CD4-positive, alpha-beta T cell (primary cell): ENCODE data around the gene EDNRB. TPM values are rescaled to one million over a fixed set of nuclear protein-coding genes. Genes with fewer than 3 reads are reported as not detected.

ENCODE experiments used
- ATAC-seq: fragments of 200-7000 bp; cut with Tn5 transposase; one replicate; pipeline ENCODE4 v1.10.0; 2022; ENCODE audit warnings: mild to moderate bottlenecking; ENCODE audit not compliant: poor library complexity
- CTCF ChIA-PET: fragments of 350-600 bp; sonication (Branson Sonifier 250); formaldehyde crosslinking; loops from one replicate; lab custom pipeline; 2021; ENCODE audit warnings: antibody characterized with exemption, inconsistent platforms; lab: Charles Lee
- POLR2A ChIA-PET: fragments of 350-600 bp; sonication (Branson Sonifier 250); formaldehyde crosslinking; loops from one replicate; lab custom pipeline; 2021; ENCODE audit warnings: antibody characterized with exemption, inconsistent platforms; lab: Charles Lee
- DNase-seq, 14 experiments: peaks; one replicate each; pipeline ENCODE4 v3.0.0-alpha.2; 2013 to 2020; ENCODE audit warnings: mixed read lengths in 2 of 14
- H3K27ac ChIP-seq, 2 donors: one replicate each; pipeline versions ENCODE4 v1.5.1 to v1.7.0; 2013; ENCODE audit warnings: low read length in 2 of 2, low read depth in 1 of 2, mild to moderate bottlenecking in 1 of 2
- H3K27me3 ChIP-seq, 2 experiments: 1 replicate in 1 of 2; 2 replicates in 1 of 2; pipeline versions ENCODE4 v1.6.1 to v1.7.0; 2013; ENCODE audit warnings: low read length in 2 of 2, control low read depth in 1 of 2, mild to moderate bottlenecking in 1 of 2, moderate library complexity in 1 of 2; ENCODE audit not compliant: insufficient read depth in 2 of 2, control insufficient read depth in 1 of 2
- H3K36me3 ChIP-seq: one replicate; pipeline ENCODE4 v1.6.1; 2013; ENCODE audit warnings: low read length, control low read depth; ENCODE audit not compliant: insufficient read depth
- H3K4me1 ChIP-seq: one replicate; pipeline ENCODE4 v1.6.1; 2013; ENCODE audit warnings: low read length, control low read depth; ENCODE audit not compliant: insufficient read depth
- H3K4me3 ChIP-seq: one replicate; pipeline ENCODE4 v1.5.1; 2013; ENCODE audit warnings: mild to moderate bottlenecking, low read length, moderate library complexity
- H3K9me3 ChIP-seq, 2 experiments: 1 replicate in 1 of 2; 2 replicates in 1 of 2; pipeline versions ENCODE4 v1.6.1 to v1.7.0; 2013; ENCODE audit warnings: low read length in 2 of 2, mild to moderate bottlenecking in 2 of 2, control low read depth in 1 of 2, moderate library complexity in 1 of 2; ENCODE audit not compliant: control insufficient read depth in 1 of 2, insufficient read depth in 1 of 2
- H3K27ac Mint-ChIP-seq: one replicate; pipeline ENCODE4 v1.8.0; 2020; ENCODE audit warnings: mixed read lengths
- H3K27me3 Mint-ChIP-seq: one replicate; pipeline ENCODE4 v1.8.0; 2021; ENCODE audit warnings: mixed read lengths
- H3K36me3 Mint-ChIP-seq: one replicate; pipeline ENCODE4 v1.8.0; 2021; ENCODE audit warnings: low read depth, mixed read lengths
- H3K4me1 Mint-ChIP-seq: one replicate; pipeline ENCODE4 v1.8.0; 2021; ENCODE audit warnings: low read depth, mixed read lengths
- H3K4me3 Mint-ChIP-seq: one replicate; pipeline ENCODE4 v1.8.0; 2020; ENCODE audit warnings: mild to moderate bottlenecking, mixed read lengths
- H3K9me3 Mint-ChIP-seq: one replicate; pipeline ENCODE4 v1.8.0; 2020; ENCODE audit warnings: mixed read lengths
- CTCF ChIP-seq: fragments of 200-600 bp; IDR thresholded peaks from one replicate; pipeline ENCODE4 v1.8.0; 2022; ENCODE audit warnings: antibody characterized with exemption, mild to moderate bottlenecking
- intact Hi-C, 2 experiments: fragments of 100-400 bp; cut with DNase I in 1 of 2; cut with micrococcal nuclease in 1 of 2; formaldehyde crosslinking; loops; one replicate each; pipeline versions ENCODE4 v1.15.1 to v1.9.0; 2023 to 2025; cut with DNase I, micrococcal nuclease
- total RNA-seq, 174 experiments: library from RNA in 2 of 174; stranded (reverse) in 2 of 174; gene quantifications; one replicate each; pipeline ENCODE4 v1.2.3 and lab custom pipeline; 2021 to 2026

EDNRB gene
- total RNA-seq, 2 experiments from 2014 or later: not detected

- Histone ChIP-seq H3K4me1 (no peaks in the 10 kb centered on the region), H3K4me3 (no peak overlapping the region), H3K27ac (no peak overlapping the region), H3K27me3 (no peaks in the 10 kb centered on the region), H3K36me3 (no peaks in the 10 kb centered on the region), H3K9me3 (no peaks in the 10 kb centered on the region)
- Mint-ChIP-seq H3K27ac (no peak overlapping the region), H3K4me3 (no peak overlapping the region), H3K27me3 (peaks cover 4% of the 10 kb centered on the region), H3K9me3 (no peaks in the 10 kb centered on the region), H3K4me1 (no peaks in the 10 kb centered on the region), H3K36me3 (no peaks in the 10 kb centered on the region)
- no peak for TF ChIP-seq CTCF
- DNase-seq (no peak), ATAC-seq (no peak)
- POLR2A ChIA-PET: no interaction called here
- intact Hi-C loops: no loop called here
- CTCF ChIA-PET: no interaction called here
Measured at GRCh38 chr13:77876176-77876575, 42.5 kb downstream of the EDNRB start.

- no peaks in the 10 kb centered on the region for H3K36me3 Mint-ChIP-seq
- H3K27me3 Mint-ChIP-seq: peaks cover 4% of the 10 kb centered on the region
- Histone ChIP-seq H3K9me3 (no peaks in the 10 kb centered on the region), H3K27me3 (no peaks in the 10 kb centered on the region), H3K4me1 (no peaks in the 10 kb centered on the region), H3K4me3 (no peak overlapping the region), H3K27ac (no peak overlapping the region), H3K36me3 (no peaks in the 10 kb centered on the region)
- CTCF ChIA-PET: no interaction called here
- H3K4me3 Mint-ChIP-seq: no peak overlapping the region
- TF ChIP-seq CTCF: no peak
- H3K4me1 Mint-ChIP-seq: no peaks in the 10 kb centered on the region
- no peak overlapping the region for H3K27ac Mint-ChIP-seq
- ATAC-seq: no peak
- DNase-seq: no peak
- no peaks in the 10 kb centered on the region for H3K9me3 Mint-ChIP-seq
- POLR2A ChIA-PET: no interaction called here
- intact Hi-C loops: no loop called here
Measured at GRCh38 chr13:77874406-77874805, 44.2 kb downstream of the EDNRB start.

DNA sequence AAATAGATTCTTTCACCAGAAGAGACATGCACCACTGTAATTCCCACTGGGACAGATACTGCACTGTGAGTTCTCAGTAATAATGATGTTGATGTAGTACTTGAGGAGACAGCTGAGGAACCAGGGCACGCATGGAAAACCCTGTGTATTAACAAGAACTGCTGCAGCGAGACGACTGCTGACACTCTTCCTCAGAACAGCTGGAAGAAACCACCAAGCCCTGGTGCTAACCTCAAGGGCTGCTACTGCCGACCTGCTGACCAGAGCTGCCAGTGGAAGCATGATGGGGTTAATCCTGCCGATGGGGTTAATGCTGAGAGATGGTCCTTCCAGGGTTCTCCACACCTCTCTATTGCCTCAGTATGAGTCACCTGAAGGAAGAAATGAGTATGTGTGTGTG is 45.6 kb downstream of the EDNRB start:
- DNase-seq (no peak), ATAC-seq (no peak)
- Mint-ChIP-seq H3K9me3 (no peaks in the 10 kb centered on the region), H3K27ac (no peak overlapping the region), H3K4me3 (no peak overlapping the region), H3K36me3 (no peaks in the 10 kb centered on the region), H3K27me3 (peaks cover 4% of the 10 kb centered on the region), H3K4me1 (no peaks in the 10 kb centered on the region)
- CTCF ChIA-PET: no interaction called here
- POLR2A ChIA-PET: no interaction called here
- Histone ChIP-seq H3K4me3 (no peak overlapping the region), H3K4me1 (no peaks in the 10 kb centered on the region), H3K27me3 (no peaks in the 10 kb centered on the region), H3K27ac (no peak overlapping the region), H3K9me3 (peaks cover 0 to under 1% of the 10 kb centered on the region in 2 experiments), H3K36me3 (no peaks in the 10 kb centered on the region)
- no peak for TF ChIP-seq CTCF
- intact Hi-C loops: no loop called here
